ENCODE data around the gene MRPS34.

The MRPS34 gene

GRCh38 chr16:1781254-1781653, 8.3 kb upstream of the MRPS34 start:
- no peak for DNase-seq (ENCODE audit: low spot score)

- no peak for DNase-seq (ENCODE audit: low spot score)
Measured at GRCh38 chr16:1780677-1781072, 7.7 kb upstream of the MRPS34 start.

GRCh38 chr16:1779741-1780676, 7.1 kb upstream of the MRPS34 start:
- no peak for DNase-seq (ENCODE audit: low spot score)

GRCh38 chr16:1779234-1779701, 6.3 kb upstream of the MRPS34 start:
- no peak for DNase-seq (ENCODE audit: low spot score)

GRCh38 chr16:1778200-1779179, 5.6 kb upstream of the MRPS34 start:
- DNase-seq (ENCODE audit: low spot score), result no peak

GRCh38 chr16:1777375-1778199, 4.7 kb upstream of the MRPS34 start:
- DNase-seq (ENCODE audit: low spot score), result no peak

- no peak for DNase-seq (ENCODE audit: low spot score)
Measured at GRCh38 chr16:1776991-1777374, 4.0 kb upstream of the MRPS34 start.

- no peak for DNase-seq (ENCODE audit: low spot score)
Measured at GRCh38 chr16:1776672-1776955, 3.7 kb upstream of the MRPS34 start.

GRCh38 chr16:1775846-1776671, 3.1 kb upstream of the MRPS34 start:
- DNase-seq (ENCODE audit: low spot score), result no peak

- DNase-seq (ENCODE audit: low spot score), result no peak
Measured at GRCh38 chr16:1775006-1775845, 2.3 kb upstream of the MRPS34 start.

- no peak for DNase-seq (ENCODE audit: low spot score)
Measured at GRCh38 chr16:1774448-1774780, 1.5 kb upstream of the MRPS34 start.

GRCh38 chr16:1773703-1774447, 941 bp upstream of the MRPS34 start:
- DNase-seq (ENCODE audit: low spot score), result peak; percentile 17

- peak; percentile 35 for DNase-seq (ENCODE audit: low spot score)
Measured at GRCh38 chr16:1772362-1772907, 499 bp downstream of the MRPS34 start, which contains the start of gene EME2. Gene EME2 (plus strand): TSS chr16:1772810. CDS start chr16:1773228, 418 bp downstream.

- DNase-seq (ENCODE audit: low spot score), result no peak
Measured at GRCh38 chr16:1771864-1772361, 1.0 kb downstream of the MRPS34 start.

- DNase-seq (ENCODE audit: low spot score), result peak; percentile 61
Measured at GRCh38 chr16:1771188-1771863, 1.6 kb downstream of the MRPS34 start, which contains the start of gene NME3. Gene NME3 (minus strand): TSS chr16:1771543. CDS start chr16:1771534, 9 bp downstream.

- peak; percentile 4 for DNase-seq (ENCODE audit: low spot score)
Measured at GRCh38 chr16:1770328-1771187, 2.4 kb downstream of the MRPS34 start.

Data from hematopoietic multipotent progenitor cell treated with erythropoietin and hydrocortisone succinate and interleukin-3 and kit ligand, for 15 days (in vitro differentiated cells).